GM18520 (cell line): Measurements from ENCODE around the gene THRB.

Experiments used
- ATAC-seq: cut with Tn5 transposase; IDR thresholded peaks from one replicate; pipeline ENCODE4 v1.9.1; 2021; ENCODE audit not compliant: unreplicated experiment

Gene THRB

DNA sequence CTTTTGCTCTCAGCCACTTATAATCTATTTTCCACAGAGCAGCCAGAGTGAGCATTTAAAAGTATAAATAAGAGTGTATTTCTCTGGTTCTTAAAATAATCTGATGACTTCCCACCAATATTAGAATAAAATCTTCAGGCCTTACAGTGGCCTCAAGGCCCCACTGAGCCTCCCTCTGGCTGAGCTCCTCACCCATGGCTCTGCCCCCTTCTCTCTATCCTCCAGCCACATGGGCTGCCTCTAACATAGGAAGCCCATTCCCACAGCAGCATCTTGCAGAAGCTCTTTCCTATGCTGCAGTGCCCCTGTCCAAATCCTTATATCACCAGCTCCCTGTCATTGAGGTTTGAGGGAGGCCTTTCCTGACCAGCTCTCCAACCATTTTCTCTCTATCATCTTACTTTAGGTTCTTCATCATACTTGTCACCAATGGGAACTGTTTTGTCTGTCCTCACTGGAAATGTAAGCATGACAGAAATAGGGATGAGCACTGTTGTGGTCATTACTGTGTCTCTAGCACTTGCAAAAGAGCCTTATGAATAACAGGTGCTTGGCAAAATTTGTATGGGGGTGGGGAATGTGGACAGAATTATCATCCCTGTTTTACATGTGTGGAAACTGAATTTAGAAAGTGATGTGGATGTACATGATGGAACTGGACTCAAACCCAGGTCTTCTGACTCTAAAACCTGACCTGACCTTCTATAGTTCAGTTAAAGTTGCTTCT, 299.0 kb downstream of the THRB start:
- ATAC-seq = no peak

DNA sequence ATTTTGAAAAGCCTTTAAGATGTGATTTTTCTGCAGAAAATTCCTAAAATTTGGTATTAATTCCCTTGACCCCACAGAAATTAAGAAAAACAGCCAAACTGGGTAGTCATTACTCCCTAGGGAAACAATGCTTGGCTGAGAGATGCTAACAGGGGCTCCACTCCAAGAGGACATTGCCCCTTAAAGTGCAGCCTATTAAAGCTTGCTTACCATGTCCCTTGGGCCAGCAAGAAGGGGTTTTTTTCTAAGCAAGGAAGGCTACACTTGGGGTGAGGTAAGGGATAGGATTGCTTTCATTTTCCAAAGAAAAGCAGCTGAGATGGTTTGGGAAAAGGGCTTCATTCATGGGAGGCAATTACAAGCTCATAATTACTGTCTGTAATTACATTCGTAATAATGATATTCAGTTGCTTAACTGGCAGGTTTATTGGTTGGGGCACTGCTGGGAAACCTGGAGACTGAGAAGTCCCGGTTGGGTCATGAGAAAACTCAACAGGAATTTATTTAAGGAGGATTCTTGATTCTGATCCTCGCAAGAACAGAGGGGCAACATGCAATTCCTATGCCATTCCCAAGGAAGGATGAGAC, 302.1 kb downstream of the THRB start:
- ATAC-seq = no peak

GRCh38 chr3:24191801-24192403, 302.7 kb downstream of the THRB start:
- ATAC-seq = no peak

GRCh38 chr3:24190256-24190655, 304.4 kb downstream of the THRB start:
- ATAC-seq = no peak

- no peak for ATAC-seq
Observed at GRCh38 chr3:24185738-24186384, 308.8 kb downstream of the THRB start.

DNA sequence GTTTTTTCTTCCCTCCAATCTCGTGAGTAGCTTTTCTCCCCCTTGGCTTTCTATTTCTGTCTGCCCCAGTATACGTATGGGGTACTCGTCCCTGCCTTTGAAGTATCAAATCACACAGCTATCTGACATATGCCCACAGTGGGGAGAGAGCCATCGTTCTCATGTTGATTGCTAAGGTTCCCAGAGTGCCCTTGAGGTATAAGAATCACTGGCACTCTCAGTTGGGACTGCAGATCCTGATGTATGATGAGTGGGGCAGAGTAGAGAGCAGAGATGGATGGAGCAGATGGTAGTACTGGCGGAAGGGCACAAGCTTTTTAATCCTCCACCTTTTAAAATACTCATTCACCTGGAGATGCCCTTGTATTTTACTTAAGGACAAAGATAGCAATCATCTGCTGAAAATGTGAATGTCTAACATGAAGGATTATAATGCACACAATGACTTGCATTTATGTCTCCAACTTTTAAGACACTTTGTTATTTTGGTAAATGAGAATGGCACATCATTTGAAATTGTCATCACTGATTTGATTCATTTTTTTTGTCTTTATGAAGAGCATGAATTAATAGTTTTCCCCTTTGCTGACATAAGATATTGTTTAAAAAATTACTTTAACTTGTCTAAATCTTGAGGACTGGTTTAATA, 310.0 kb downstream of the THRB start:
- ATAC-seq = no peak

DNA sequence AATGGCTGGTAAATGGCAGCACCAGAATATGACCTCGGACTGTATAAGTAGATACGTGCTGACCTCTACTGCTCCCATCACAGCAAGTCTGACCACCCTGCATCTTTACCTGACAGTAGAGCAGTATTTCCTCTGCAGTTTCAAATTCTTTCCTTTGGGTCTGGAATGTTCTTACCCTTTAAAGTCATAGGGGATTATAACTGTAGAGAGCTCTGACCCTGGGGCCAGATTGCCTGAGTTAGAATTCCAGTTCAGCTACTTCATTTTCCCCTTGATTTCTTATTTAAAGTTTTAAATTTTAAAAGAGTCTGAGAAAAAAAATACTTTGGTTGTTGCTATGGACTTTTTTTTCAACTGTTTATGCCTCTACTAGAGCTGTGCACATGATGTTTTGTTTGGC, 311.9 kb downstream of the THRB start:
- ATAC-seq = no peak

- ATAC-seq = no peak
Observed at GRCh38 chr3:24181256-24181655, 313.4 kb downstream of the THRB start.

GRCh38 chr3:24180616-24181015, 314.0 kb downstream of the THRB start:
- no peak for ATAC-seq

GRCh38 chr3:24177201-24177600, 317.4 kb downstream of the THRB start:
- ATAC-seq = no peak

DNA sequence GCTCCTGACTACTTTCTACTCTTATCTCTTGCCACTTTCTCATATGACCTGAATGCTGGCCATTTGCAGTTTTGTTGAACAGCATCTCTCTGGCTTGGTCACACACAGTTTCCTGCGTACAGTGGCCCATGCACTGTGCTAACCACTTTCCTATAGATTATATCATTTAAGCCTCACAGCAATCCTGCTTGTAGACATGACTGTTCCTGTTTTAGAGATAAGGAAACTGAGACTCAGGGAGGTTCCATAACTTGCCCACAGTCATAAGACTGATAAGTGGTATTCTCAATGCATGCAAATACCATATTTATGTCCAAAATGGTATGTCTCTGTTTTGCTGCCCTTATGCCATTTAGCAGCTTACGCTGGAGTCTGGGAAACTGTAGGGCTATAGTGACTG, 320.0 kb downstream of the THRB start:
- ATAC-seq = no peak

DNA sequence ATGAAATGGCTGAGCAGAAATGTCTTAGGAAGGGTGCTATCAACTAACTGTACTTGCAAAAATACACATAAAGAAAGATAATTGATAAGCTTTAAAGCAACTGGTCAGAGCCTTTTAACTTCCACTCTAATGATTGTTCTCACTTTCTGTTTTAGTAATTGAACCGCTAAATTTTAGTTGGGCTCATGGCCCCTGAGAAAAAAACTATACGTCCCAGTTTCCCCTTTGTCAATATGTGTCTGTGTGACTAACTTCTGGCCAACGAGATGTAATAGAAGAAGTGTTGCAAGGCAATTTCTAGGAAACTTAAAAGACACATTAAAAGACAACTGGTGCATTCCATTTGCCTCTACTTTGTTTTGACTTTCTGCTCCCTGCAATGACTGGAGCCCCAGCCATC, 325.7 kb downstream of the THRB start:
- no peak for ATAC-seq

DNA sequence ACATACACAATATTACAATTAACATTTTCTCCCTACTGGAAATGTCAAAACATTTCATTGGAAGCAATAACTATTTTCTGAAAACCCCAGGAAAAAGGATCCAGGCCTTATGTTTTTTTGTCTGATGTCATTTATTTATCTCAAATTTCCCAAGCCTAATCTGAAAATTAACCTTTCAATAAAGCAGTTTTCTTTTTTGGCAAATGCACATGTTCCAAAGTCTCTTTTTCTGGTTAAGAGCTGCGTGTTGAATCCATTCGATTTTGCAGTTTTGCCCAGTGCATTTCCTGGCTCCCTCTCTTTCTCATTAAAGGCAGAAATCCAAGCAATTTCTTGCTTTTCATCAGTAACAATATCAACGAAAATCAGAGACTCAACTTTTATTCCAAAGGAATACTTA, 327.2 kb downstream of the THRB start:
- ATAC-seq = no peak

GRCh38 chr3:24166515-24166914, 328.1 kb downstream of the THRB start:
- no peak for ATAC-seq

DNA sequence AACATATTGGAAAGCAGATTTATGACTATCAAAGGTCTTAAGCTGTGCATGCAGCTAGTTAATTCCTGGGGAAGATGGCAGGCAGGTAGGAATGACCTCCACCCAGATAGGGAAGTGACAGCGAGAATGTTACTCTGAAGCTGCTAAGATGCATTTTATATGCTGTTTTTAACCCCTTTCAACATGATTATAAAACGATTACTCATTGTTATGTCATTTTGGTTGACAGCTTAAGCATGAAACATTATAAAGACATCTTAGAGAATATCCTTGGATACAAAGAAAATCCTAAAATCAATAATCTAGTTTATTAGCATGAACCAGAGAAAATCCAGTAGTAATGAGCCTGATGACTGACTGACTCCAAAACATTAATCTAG, 329.1 kb downstream of the THRB start:
- no peak for ATAC-seq

DNA sequence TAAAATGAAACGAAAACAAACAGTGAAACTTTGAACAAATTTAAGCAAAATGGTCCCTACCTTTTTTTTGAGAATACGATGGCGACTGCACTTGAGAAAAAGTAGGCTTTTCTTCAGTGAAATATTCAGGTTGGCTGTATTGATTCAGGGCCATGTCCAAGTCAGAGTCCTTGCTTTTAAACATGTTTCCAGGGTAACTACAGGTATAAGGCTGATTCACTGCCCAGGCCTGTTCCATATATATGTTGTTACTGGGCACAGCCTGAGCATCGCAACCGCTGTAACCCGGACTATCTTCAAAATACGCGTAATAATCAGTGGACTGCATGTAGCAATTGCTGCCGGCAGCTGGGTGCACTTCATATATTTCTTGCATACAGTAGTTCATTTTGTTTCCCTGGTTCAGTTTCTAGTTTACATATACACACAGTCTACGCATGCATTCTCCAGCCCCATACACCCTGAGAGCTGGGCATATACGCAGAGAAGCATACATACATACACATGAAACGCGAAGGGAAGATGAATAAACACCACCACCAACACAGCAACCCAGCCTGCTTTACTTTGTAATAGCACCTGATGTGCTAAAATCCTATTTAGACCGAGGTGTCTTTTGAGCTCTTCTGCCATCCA, 329.6 kb downstream of the THRB start:
- ATAC-seq = no peak

- no peak for ATAC-seq
Observed at GRCh38 chr3:24162929-24163328, 331.7 kb downstream of the THRB start.

DNA sequence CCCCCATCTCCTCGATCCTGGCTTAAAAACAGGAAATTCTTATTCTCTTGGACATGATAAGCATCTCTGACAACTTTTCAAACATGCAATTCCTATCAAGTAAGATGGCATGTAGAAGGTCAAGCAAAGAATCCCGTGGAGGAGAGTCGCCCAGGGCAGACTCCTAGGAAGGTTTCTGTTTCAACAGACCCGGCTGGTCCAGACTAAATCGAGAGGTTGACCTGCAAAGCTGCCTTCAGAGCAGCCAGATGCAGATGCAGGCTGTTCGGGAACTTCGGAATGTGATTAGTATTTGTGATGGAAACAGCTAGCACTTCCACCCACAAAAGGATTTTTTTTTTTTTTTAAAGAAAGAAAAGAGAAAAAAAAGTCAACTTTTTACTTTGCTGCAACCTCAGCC, 332.8 kb downstream of the THRB start:
- no peak for ATAC-seq

- no peak for ATAC-seq
Observed at GRCh38 chr3:24160424-24161095, 334.1 kb downstream of the THRB start.

GRCh38 chr3:24158761-24159454, 335.7 kb downstream of the THRB start:
- no peak for ATAC-seq
